A549 treated with Hydrocortisone at 1 μM for 4 hours (cell line): ENCODE data around the gene LRCH3. TPM values are rescaled to one million over a fixed set of nuclear protein-coding genes. Genes with fewer than 3 reads are reported as not detected.

Source experiments
- total RNA-seq: library from RNA; stranded (reverse); fragments of 200-300 nt; extraction: Qiagen RNA extraction; gene quantifications from 5 replicates; pipeline ENCODE4 v1.2.3, GENCODE V29; 2022

LRCH3 gene
- 11.3 to 22.0 TPM (median 12.4 TPM) in 5 replicates for total RNA-seq

GRCh38 chr3:197791113-197791891 lies at the start of gene LRCH3:
Gene LRCH3 (plus strand): TSS chr3:197791254. CDS start chr3:197791279, 25 bp downstream.

DNA sequence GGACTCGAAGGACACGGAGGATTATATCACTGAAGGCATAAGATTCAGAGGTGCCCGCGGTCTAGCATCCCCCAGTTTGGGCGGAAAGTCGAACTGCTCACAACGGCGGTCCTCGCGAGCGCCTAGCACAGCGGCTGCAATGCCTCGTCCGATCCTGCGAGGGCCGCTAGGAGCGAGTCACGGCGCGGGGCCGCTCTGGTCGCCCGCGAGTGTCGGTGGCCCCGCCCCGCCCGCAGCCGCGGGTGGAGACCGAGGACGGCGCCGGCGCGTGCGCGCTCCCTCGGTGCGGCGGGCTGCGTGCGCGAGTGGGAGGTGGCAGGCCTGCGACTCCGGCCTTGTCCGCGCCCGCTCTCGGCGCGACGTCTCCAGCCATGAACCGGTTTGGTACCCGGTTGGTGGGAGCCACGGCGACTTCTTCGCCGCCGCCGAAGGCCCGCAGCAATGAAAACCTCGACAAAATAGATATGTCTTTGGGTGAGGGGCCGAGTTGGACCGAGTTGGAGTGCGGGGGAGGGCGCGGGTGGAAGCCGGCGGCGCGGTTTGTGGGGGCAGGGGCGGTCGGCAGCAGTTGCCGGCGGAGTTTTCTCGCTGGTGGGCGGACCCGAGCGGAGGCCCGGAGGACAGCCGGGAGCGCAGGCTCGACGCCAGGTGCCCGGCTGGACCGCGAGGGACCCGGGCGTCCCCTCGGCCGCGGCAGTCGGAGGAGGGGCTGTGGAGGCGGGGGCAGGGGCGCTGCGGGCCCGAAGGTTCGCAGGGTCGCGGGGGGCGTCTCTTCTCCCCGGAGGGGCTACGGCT lies 41.3 kb upstream of the LRCH3 start, which contains the start of gene FYTTD1:
TSS of gene FYTTD1 (plus strand) at position 283 of the 795 bp plus-strand sequence. CDS start at position 372, 89 bp downstream.

Other genes starting within 250 kb of the LRCH3 start
- 2.6 to 4.4 TPM (median 3.5 TPM) in 5 replicates for gene BDH1, start 235.3 kb upstream of the LRCH3 start, total RNA-seq
- 7.5 to 9.8 TPM (median 9.0 TPM) in 5 replicates for gene RUBCN, start 54.4 kb upstream of the LRCH3 start, total RNA-seq
- gene FYTTD1, start 41.4 kb upstream of the LRCH3 start, total RNA-seq = 22.6 to 34.3 TPM (median 28.5 TPM) in 5 replicates
- gene RPL35A, start 158.9 kb downstream of the LRCH3 start, total RNA-seq = 845 to 1,235 TPM (median 1,105 TPM) in 5 replicates
- gene LMLN, start 169.0 kb downstream of the LRCH3 start, total RNA-seq = 1.9 to 2.6 TPM (median 2.2 TPM) in 5 replicates